GM23338 (cell line): ENCODE data around the gene NEB.
"Not testable (repeated sequence)": the region's sequence is repeated elsewhere in the genome, so short reads cannot be mapped to it uniquely, and the experiment has no call there.

ENCODE experiments used
- CREB1 ChIP-seq: fragments of 250-450 bp; sonication (Bioruptor Pico); IDR thresholded peaks from 2 replicates; pipeline ENCODE4 v1.5.0; 2020; ENCODE audit warnings: low read depth, mild to moderate bottlenecking, moderate library complexity
- CTCF ChIP-seq, 2 experiments: fragments of 200-600 bp in 1 of 2; sonication (generic) in 1 of 2; conservative IDR thresholded peaks; 2 replicates each; pipeline versions ENCODE4 v1.5.1 to v1.6.1; 2016 to 2017; ENCODE audit warnings: antibody characterized with exemption in 2 of 2, low read depth in 2 of 2, mild to moderate bottlenecking in 2 of 2, moderate library complexity in 1 of 2
- EZH2 ChIP-seq: fragments of 200-600 bp; sonication (generic); IDR thresholded peaks from one replicate; pipeline ENCODE4 v1.8.0; 2017; ENCODE audit warnings: antibody characterized with exemption, mild to moderate bottlenecking, low read depth; ENCODE audit not compliant: unreplicated experiment
- EZH2phosphoT487 ChIP-seq: fragments of 200-600 bp; sonication (generic); IDR thresholded peaks from one replicate; pipeline ENCODE4 v1.8.1; 2018; ENCODE audit warnings: antibody characterized with exemption; ENCODE audit not compliant: unreplicated experiment
- JUNB ChIP-seq: IDR thresholded peaks from one replicate; pipeline ENCODE4 v1.6.1; 2016; ENCODE audit warnings: antibody characterized with exemption; ENCODE audit not compliant: unreplicated experiment
- NANOG ChIP-seq: IDR thresholded peaks from 2 replicates; pipeline ENCODE4 v1.6.1; 2016; ENCODE audit warnings: antibody characterized with exemption, borderline replicate concordance
- POLR2AphosphoS5 ChIP-seq: IDR thresholded peaks from 2 replicates; pipeline ENCODE4 v1.6.1; 2016; ENCODE audit warnings: antibody characterized with exemption, low read depth
- REST ChIP-seq: IDR thresholded peaks from one replicate; pipeline ENCODE4 v1.6.1; 2018; ENCODE audit warnings: antibody characterized with exemption; ENCODE audit not compliant: unreplicated experiment
- STAT1 ChIP-seq: IDR thresholded peaks from one replicate; pipeline ENCODE4 v1.6.1; 2016; ENCODE audit warnings: antibody characterized with exemption; ENCODE audit not compliant: unreplicated experiment
- ZNF331 ChIP-seq: fragments of 250-450 bp; sonication (Bioruptor Pico); IDR thresholded peaks from 2 replicates; pipeline ENCODE4 v1.5.0; 2020; ENCODE audit warnings: low read depth, mild to moderate bottlenecking, moderate library complexity
- ZNF462 ChIP-seq: fragments of 250-450 bp; sonication (Bioruptor Pico); IDR thresholded peaks from 2 replicates; pipeline ENCODE4 v1.5.0; 2020; ENCODE audit warnings: mild to moderate bottlenecking, moderate library complexity

- TF ChIP-seq POLR2AphosphoS5; CTCF (conservative IDR thresholded peaks at IDR 0.05; ENCODE audit: low read depth in 2 of 2); EZH2; EZH2phosphoT487; REST; ZNF331 (CRISPR knock-in tag); ZNF462; CREB1 (CRISPR knock-in tag); JUNB; NANOG; STAT1: not testable (repeated sequence)
Measured at GRCh38 chr2:151591250-151591907, 142.9 kb downstream of the NEB start.
